A549 (cell line): ENCODE results near the gene KARS1. TPM values are rescaled to one million over a fixed set of nuclear protein-coding genes. Genes with fewer than 3 reads are reported as not detected.

ENCODE experiments used
- ATAC-seq, 2 experiments: fragments of 200-7000 bp in 1 of 2; fragments of >200 bp in 1 of 2; cut with Nextera tagmentation in 1 of 2; cut with Tn5 transposase in 1 of 2; 3 replicates each; pipeline versions ENCODE4 v1.8.0 to v1.9.1; 2018 to 2020; ENCODE audit warnings: mild to moderate bottlenecking in 1 of 2, moderate library complexity in 1 of 2
- CTCF ChIA-PET: fragments of 300-600 bp; sonication (Branson Sonifier 250); formaldehyde crosslinking; extraction: SDS; loops from one replicate; lab custom pipeline; 2021; ENCODE audit warnings: antibody characterized with exemption, inconsistent platforms; lab: Yijun Ruan, JAX
- POLR2A ChIA-PET: fragments of 350-600 bp; formaldehyde crosslinking; extraction: SDS; loops from one replicate; lab custom pipeline; 2021; ENCODE audit warnings: antibody characterized with exemption, inconsistent platforms; lab: Yijun Ruan, JAX
- DNase-seq, 2 experiments: peaks; one replicate each; pipeline versions ENCODE4 v3.0.0 to v3.0.0-alpha.2; 2011 to 2016; ENCODE audit warnings: low read depth in 1 of 2, low spot score in 1 of 2
- FAIRE-seq: peaks from 2 replicates; lab custom pipeline; 2011; peaks lifted over from hg19 to GRCh38; lab: Jason Lieb, UNC
- H3K27ac ChIP-seq, 2 experiments: fragments of >200 bp; sonication (Bioruptor Twin); formaldehyde crosslinking; 3 replicates each; pipeline ENCODE4 v1.5.1; 2016 to 2017
- H3K4me1 ChIP-seq: fragments of >200 bp; sonication (Bioruptor Twin); formaldehyde crosslinking; 3 replicates; pipeline ENCODE4 v1.6.1; 2016
- H3K4me2 ChIP-seq: fragments of >200 bp; sonication (Bioruptor Twin); formaldehyde crosslinking; 3 replicates; pipeline ENCODE4 v1.6.1; 2016
- H3K4me3 ChIP-seq: fragments of >200 bp; sonication (Bioruptor Twin); formaldehyde crosslinking; 3 replicates; pipeline ENCODE4 v1.5.1; 2016
- H3K9me3 ChIP-seq: fragments of >200 bp; sonication (Bioruptor Twin); formaldehyde crosslinking; 3 replicates; pipeline ENCODE4 v1.6.1; 2016
- CBX2 ChIP-seq: fragments of 200-600 bp; sonication (generic); IDR thresholded peaks from 2 replicates; pipeline ENCODE4 v1.6.1; 2016; ENCODE audit warnings: low read depth, mild to moderate bottlenecking, borderline replicate concordance
- CEBPB ChIP-seq, 2 experiments: fragments of >200 bp in 1 of 2; sonication (Bioruptor Twin) in 1 of 2; formaldehyde crosslinking in 1 of 2; IDR thresholded peaks; 2 replicates each; pipeline ENCODE4 v1.6.1; 2012 to 2016
- FOSB ChIP-seq: fragments of 250-450 bp; sonication (Bioruptor Pico); IDR thresholded peaks from 2 replicates; pipeline ENCODE4 v1.5.0; 2020; ENCODE audit warnings: mild to moderate bottlenecking, moderate library complexity
- FOXS1 ChIP-seq: fragments of 250-450 bp; sonication (Bioruptor Pico); IDR thresholded peaks from 2 replicates; pipeline ENCODE4 v1.5.0; 2020; ENCODE audit warnings: mild to moderate bottlenecking, moderate library complexity
- HEYL ChIP-seq: fragments of 250-450 bp; sonication (Bioruptor Pico); IDR thresholded peaks from 2 replicates; pipeline ENCODE4 v1.8.0; 2021; ENCODE audit warnings: mild to moderate bottlenecking, moderate library complexity
- HOXA7 ChIP-seq: fragments of 250-450 bp; sonication (Bioruptor Pico); IDR thresholded peaks from 2 replicates; pipeline ENCODE4 v1.5.0; 2020; ENCODE audit warnings: mild to moderate bottlenecking, moderate library complexity
- JUNB ChIP-seq: fragments of >200 bp; sonication (Bioruptor Twin); formaldehyde crosslinking; IDR thresholded peaks from 2 replicates; pipeline ENCODE4 v1.6.1; 2016
- MAFK ChIP-seq: fragments of 450-650 bp; IDR thresholded peaks from 2 replicates; pipeline ENCODE4 v1.6.1; 2014; ENCODE audit not compliant: partially characterized antibody
- SMC3 ChIP-seq: fragments of >200 bp; sonication (Bioruptor Twin); formaldehyde crosslinking; IDR thresholded peaks from 3 replicates; pipeline ENCODE4 v1.6.1; 2018; ENCODE audit warnings: inconsistent platforms
- TFCP2L1 ChIP-seq: fragments of 250-450 bp; sonication (Bioruptor Pico); IDR thresholded peaks from 2 replicates; pipeline ENCODE4 v1.5.0; 2021; ENCODE audit warnings: mild to moderate bottlenecking
- WGBS: methylation state at CpG from one replicate; pipeline ENCODE4 v1.1.6; 2017; ENCODE audit errors: missing lambda C conversion rate; 5-methylcytosine and 5-hydroxymethylcytosine counted together
- polyA plus RNA-seq, 4 experiments: library from polyadenylated mRNA; depleted of rRNA in 3 of 4; stranded (reverse); fragments of >200 nt; fragmentation: RNase III in 1 of 4; extraction: RNeasy Plus Mini Kit Qiagen cat#74134 plus additional on column Dnase treatment in 1 of 4; gene quantifications; 2 replicates in 3 of 4; 3 replicates in 1 of 4; pipeline ENCODE4 v1.2.3, GENCODE V29; 2011 to 2017
- TF ChIP-seq, protein P1 (sequence below): IDR thresholded peaks from 2 replicates; pipeline ENCODE4 v1.6.1; 2012
- TF ChIP-seq, protein P2 (sequence below): fragments of 250-450 bp; sonication (Bioruptor Pico); IDR thresholded peaks from 2 replicates; pipeline ENCODE4 v1.5.0; 2021; ENCODE audit warnings: mild to moderate bottlenecking, moderate library complexity, borderline replicate concordance
- TF ChIP-seq, protein P3 (sequence below): fragments of >200 bp; sonication (Bioruptor Twin); formaldehyde crosslinking; IDR thresholded peaks from 3 replicates; pipeline ENCODE4 v1.6.1; 2016
- TF ChIP-seq, protein P4 (sequence below): fragments of 250-450 bp; sonication (Bioruptor Pico); IDR thresholded peaks from 2 replicates; pipeline ENCODE4 v1.5.0; 2020; ENCODE audit warnings: low read depth, mild to moderate bottlenecking, moderate library complexity
- TF ChIP-seq, protein P5 (sequence below): fragments of 200-600 bp; sonication (generic); IDR thresholded peaks from 2 replicates; pipeline ENCODE4 v1.6.1; 2016; ENCODE audit warnings: antibody characterized with exemption, mild to moderate bottlenecking, moderate library complexity

The KARS1 gene
- polyA plus RNA-seq, 2 of the 4 experiments (the other 2 are of a cell fraction) = 146 to 211 TPM

DNA sequence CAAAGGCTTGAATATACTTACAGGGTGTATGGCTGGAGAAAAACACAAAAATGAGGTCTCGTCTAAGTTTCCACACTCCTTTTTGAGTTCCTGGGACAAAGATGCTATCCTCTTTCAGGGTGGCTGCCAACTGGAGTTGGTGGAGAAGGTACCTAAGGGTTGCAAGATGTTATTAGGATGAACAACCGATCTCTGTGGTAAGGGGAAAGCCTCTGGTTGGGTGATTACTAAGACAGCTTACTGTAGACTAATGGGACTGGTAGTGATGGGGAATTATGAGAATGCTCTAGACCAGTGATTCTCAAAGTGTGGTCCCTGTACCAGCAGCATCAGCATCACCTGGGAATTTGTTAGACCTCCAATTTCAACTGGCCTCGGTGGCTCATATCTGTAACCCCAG lies 30.3 kb downstream of the KARS1 start:
- ChIA-PET POLR2A (no interaction called here), CTCF (interaction anchor here (0.6 to 1.3 kb wide), 2 partner anchors 147 to 822 kb away, joined by 3 to 4 read pairs; no protein-coding TSS in a partner anchor)
- DNase-seq (no peak), FAIRE-seq (no peak), ATAC-seq (no peak)
- Histone ChIP-seq H3K9me3 (no peaks in the 10 kb centered on the region), H3K27ac (no peak overlapping the region), H3K4me1 (peaks cover 18% of the 10 kb centered on the region), H3K4me3 (no peak overlapping the region), H3K4me2 (no peak overlapping the region)
- whole genome bisulfite sequencing = 93% methylated on average over 3 of the region's 3 CpGs
- TF ChIP-seq CEBPB (IDR thresholded peaks at IDR 0.05) = no peak
- TF ChIP-seq, protein P1, sequence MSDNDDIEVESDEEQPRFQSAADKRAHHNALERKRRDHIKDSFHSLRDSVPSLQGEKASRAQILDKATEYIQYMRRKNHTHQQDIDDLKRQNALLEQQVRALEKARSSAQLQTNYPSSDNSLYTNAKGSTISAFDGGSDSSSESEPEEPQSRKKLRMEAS = no peak
- TF ChIP-seq, protein P2, sequence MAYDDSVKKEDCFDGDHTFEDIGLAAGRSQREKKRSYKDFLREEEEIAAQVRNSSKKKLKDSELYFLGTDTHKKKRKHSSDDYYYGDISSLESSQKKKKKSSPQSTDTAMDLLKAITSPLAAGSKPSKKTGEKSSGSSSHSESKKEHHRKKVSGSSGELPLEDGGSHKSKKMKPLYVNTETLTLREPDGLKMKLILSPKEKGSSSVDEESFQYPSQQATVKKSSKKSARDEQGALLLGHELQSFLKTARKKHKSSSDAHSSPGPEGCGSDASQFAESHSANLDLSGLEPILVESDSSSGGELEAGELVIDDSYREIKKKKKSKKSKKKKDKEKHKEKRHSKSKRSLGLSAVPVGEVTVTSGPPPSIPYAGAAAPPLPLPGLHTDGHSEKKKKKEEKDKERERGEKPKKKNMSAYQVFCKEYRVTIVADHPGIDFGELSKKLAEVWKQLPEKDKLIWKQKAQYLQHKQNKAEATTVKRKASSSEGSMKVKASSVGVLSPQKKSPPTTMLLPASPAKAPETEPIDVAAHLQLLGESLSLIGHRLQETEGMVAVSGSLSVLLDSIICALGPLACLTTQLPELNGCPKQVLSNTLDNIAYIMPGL (CRISPR knock-in tag) = no peak
- TF ChIP-seq HOXA7 (CRISPR knock-in tag) = no peak
- TF ChIP-seq, protein P3, sequence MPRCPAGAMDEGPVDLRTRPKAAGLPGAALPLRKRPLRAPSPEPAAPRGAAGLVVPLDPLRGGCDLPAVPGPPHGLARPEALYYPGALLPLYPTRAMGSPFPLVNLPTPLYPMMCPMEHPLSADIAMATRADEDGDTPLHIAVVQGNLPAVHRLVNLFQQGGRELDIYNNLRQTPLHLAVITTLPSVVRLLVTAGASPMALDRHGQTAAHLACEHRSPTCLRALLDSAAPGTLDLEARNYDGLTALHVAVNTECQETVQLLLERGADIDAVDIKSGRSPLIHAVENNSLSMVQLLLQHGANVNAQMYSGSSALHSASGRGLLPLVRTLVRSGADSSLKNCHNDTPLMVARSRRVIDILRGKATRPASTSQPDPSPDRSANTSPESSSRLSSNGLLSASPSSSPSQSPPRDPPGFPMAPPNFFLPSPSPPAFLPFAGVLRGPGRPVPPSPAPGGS = no peak
- no peak for TF ChIP-seq CBX2

DNA sequence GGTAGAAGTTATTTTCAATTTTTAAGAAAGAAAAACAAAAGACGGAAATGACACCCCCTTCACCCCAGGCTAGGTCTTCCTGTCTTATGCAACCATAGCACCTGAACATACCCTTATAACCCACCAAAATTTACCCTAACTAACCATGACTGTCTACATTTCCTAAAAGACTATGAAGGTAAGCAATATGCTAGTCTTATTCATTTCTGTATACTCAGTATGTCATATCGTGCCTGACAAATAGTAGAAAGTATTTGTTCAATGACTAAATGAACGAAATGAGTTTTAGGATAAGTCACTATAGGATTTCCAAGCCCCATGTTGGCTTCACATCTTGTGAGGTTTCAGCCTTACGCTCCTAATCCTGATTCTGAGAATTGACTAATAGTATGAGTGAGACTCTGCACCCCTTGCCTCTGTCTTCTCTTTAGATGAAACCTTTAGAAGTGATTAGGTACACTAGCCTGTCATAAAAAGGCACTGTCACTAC lies 30.9 kb downstream of the KARS1 start:
- POLR2A ChIA-PET = no interaction called here
- H3K4me3 ChIP-seq = no peak overlapping the region
- no peak overlapping the region for H3K27ac ChIP-seq
- peaks cover 13% of the 10 kb centered on the region for H3K4me1 ChIP-seq
- TF ChIP-seq, protein P4, sequence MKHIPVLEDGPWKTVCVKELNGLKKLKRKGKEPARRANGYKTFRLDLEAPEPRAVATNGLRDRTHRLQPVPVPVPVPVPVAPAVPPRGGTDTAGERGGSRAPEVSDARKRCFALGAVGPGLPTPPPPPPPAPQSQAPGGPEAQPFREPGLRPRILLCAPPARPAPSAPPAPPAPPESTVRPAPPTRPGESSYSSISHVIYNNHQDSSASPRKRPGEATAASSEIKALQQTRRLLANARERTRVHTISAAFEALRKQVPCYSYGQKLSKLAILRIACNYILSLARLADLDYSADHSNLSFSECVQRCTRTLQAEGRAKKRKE (CRISPR knock-in tag) = no peak
- TF ChIP-seq FOSB (CRISPR knock-in tag) = no peak
- no peak for TF ChIP-seq MAFK
- TF ChIP-seq FOXS1 (CRISPR knock-in tag) = no peak
- no peak for TF ChIP-seq SMC3
- TF ChIP-seq, protein P5, sequence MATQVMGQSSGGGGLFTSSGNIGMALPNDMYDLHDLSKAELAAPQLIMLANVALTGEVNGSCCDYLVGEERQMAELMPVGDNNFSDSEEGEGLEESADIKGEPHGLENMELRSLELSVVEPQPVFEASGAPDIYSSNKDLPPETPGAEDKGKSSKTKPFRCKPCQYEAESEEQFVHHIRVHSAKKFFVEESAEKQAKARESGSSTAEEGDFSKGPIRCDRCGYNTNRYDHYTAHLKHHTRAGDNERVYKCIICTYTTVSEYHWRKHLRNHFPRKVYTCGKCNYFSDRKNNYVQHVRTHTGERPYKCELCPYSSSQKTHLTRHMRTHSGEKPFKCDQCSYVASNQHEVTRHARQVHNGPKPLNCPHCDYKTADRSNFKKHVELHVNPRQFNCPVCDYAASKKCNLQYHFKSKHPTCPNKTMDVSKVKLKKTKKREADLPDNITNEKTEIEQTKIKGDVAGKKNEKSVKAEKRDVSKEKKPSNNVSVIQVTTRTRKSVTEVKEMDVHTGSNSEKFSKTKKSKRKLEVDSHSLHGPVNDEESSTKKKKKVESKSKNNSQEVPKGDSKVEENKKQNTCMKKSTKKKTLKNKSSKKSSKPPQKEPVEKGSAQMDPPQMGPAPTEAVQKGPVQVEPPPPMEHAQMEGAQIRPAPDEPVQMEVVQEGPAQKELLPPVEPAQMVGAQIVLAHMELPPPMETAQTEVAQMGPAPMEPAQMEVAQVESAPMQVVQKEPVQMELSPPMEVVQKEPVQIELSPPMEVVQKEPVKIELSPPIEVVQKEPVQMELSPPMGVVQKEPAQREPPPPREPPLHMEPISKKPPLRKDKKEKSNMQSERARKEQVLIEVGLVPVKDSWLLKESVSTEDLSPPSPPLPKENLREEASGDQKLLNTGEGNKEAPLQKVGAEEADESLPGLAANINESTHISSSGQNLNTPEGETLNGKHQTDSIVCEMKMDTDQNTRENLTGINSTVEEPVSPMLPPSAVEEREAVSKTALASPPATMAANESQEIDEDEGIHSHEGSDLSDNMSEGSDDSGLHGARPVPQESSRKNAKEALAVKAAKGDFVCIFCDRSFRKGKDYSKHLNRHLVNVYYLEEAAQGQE = no peak
- TF ChIP-seq JUNB = no peak
- no peak for TF ChIP-seq TFCP2L1 (CRISPR knock-in tag)
- no peak for TF ChIP-seq HEYL (CRISPR knock-in tag)
- no peak for TF ChIP-seq CBX2
- CTCF ChIA-PET = interaction anchor here (1.3 kb wide), 1 partner anchor 147 kb away, joined by 3 read pairs; no protein-coding TSS in a partner anchor
- H3K4me2 ChIP-seq = no peak overlapping the region
- no peak for ATAC-seq
- H3K9me3 ChIP-seq = no peaks in the 10 kb centered on the region
- no peak for FAIRE-seq
- DNase-seq = no peak
- 91% methylated on average over 4 of the region's 4 CpGs for WGBS
